Neural progenitor cell (in vitro differentiated cells): ENCODE measurements around the gene SHROOM2.

Experiments used
- EZH2 ChIP-seq: fragments of 200-600 bp; sonication (generic); IDR thresholded peaks from 2 replicates; pipeline ENCODE4 v1.6.1; 2017; ENCODE audit warnings: antibody characterized with exemption, mild to moderate bottlenecking, moderate library complexity
- TF ChIP-seq, protein P1 (sequence below): fragments of 200-600 bp; sonication (generic); IDR thresholded peaks from 2 replicates; pipeline ENCODE4 v1.5.1; 2017; ENCODE audit warnings: antibody characterized with exemption, mild to moderate bottlenecking

DNA sequence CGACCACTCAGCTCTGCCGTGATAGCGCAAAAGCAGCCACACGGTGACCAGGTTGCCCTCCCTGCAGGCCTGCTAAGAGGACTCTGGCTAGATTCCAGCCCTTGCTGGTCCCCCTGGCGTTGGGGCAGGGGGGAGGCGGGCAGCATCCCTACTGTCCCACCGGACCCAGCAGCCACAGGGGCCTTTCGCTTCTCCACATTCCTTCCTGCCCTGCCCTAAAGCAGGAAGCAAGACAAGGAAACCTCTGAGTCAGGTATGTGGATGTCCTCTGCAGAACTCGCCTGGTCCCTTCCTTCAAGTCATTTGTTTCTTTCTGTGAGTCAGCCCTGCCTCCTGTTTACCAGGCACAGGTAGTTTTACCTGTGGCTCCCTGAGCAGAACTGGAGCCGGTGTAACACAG lies 120.7 kb downstream of the SHROOM2 start:
- TF ChIP-seq, protein P1, sequence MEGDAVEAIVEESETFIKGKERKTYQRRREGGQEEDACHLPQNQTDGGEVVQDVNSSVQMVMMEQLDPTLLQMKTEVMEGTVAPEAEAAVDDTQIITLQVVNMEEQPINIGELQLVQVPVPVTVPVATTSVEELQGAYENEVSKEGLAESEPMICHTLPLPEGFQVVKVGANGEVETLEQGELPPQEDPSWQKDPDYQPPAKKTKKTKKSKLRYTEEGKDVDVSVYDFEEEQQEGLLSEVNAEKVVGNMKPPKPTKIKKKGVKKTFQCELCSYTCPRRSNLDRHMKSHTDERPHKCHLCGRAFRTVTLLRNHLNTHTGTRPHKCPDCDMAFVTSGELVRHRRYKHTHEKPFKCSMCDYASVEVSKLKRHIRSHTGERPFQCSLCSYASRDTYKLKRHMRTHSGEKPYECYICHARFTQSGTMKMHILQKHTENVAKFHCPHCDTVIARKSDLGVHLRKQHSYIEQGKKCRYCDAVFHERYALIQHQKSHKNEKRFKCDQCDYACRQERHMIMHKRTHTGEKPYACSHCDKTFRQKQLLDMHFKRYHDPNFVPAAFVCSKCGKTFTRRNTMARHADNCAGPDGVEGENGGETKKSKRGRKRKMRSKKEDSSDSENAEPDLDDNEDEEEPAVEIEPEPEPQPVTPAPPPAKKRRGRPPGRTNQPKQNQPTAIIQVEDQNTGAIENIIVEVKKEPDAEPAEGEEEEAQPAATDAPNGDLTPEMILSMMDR: no peak
- no peak for TF ChIP-seq EZH2
